ENCODE measurements around the gene PLA2G12B.

PLA2G12B gene

DNA sequence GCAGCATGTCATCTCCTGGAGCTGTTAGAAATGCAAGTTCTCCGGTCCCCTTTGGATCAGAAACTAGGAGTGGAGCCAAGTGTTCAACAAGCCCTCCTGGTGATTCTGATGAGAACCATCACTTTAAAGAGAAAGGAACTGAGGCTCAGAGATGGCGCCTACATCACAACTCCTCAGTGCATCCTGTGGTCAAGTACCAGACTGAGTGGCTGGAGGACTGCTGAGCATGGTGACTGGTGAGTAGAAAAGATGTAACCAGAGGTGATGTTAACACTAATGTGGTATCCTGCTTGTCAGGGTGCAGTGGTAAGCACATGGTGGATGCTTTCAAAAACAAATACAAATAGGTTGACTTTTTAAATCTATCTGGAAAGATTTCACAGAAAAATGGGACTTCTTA lies 64.5 kb downstream of the PLA2G12B start:
- no peak for DNase-seq (ENCODE audit: low read depth)

DNA sequence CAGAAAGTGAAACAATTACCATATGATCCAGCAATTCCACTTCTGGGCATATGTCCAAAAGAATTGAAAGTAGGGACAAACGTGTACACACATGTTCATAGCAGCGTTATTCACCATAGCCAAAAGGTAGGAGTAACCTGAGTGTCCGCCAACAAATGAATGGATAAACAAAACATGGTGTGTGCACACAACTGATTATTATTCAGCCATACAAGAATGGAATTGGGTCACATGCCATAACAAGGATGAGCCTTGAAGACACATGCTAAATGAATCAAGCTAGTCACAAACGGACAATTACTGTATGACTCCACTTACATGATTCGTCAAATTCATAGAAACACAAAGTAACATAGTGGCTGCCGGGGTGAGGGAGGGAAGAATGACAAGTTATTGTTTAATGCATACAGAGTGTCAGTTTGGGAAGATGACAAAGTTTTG lies 65.2 kb downstream of the PLA2G12B start:
- DNase-seq (ENCODE audit: low read depth): no peak

DNA sequence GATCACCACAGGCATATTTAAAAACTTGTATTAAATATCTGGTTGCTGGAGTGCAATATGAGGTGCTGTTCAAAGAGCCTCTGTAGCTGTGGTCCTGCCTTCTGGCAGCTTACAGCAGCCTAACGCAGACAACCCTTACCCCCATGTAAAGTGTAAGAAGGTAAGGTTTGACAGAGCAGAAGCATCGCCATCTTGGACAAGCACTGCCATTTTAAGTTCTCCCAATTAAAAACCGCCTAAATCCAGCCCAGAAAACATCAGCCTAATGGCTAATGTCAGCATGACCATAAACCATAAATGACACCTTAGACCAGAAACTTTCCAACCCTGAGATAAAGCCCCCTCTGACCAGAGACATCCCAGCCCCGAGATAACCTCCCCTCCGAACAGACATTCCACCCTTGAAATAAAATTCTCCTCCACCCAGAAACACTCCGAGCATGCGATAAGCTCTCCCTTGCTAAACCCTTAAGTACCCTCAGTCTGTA lies 66.4 kb downstream of the PLA2G12B start:
- DNase-seq (ENCODE audit: low read depth): no peak

- no peak for DNase-seq (ENCODE audit: low read depth)
Measured at GRCh38 chr10:72887043-72887442, 67.6 kb downstream of the PLA2G12B start.

DNA sequence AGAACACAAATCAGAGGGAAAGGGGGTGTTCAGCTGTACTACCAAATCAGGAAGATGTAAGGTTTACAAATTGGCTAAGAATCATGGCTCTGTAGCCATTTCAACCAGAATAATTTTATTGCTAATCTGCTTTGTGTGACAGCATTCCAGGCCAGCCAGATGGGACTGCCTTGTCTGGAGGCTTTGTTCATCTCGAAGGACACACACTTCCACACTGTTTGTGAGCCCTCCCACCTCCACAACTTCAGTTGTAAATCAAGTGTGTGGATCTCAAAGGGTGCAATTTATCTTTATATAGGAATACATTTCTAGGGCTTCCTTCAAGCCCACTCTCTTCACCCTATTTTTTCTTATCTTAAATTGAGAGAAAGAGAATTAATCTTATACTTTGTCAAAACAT lies 68.0 kb downstream of the PLA2G12B start:
- no peak for DNase-seq (ENCODE audit: low read depth)

- no peak for DNase-seq (ENCODE audit: low read depth)
Measured at GRCh38 chr10:72885953-72886352, 68.7 kb downstream of the PLA2G12B start.
